Esophagus muscularis mucosa (tissue), 4 donors: ENCODE measurements around the gene SCP2. TPM values are rescaled to one million over a fixed set of nuclear protein-coding genes. Genes with fewer than 3 reads are reported as not detected.

Source experiments
- DNase-seq: peaks from one replicate; pipeline ENCODE4 v3.0.0-alpha.2; 2017; ENCODE audit errors: extremely low spot score
- H3K27ac ChIP-seq, 4 donors: fragments of 200-600 bp; sonication (generic); replicated peaks in 1 of 4; 1 replicate in 3 of 4; 2 replicates in 1 of 4; pipeline ENCODE4 v1.5.1; 2016 to 2019; ENCODE audit warnings: mild to moderate bottlenecking in 1 of 4
- H3K27me3 ChIP-seq, 4 donors: fragments of 200-600 bp; sonication (generic); one replicate each; pipeline versions ENCODE4 v1.5.1 to v1.6.0; 2016 to 2019
- H3K36me3 ChIP-seq, 4 donors: fragments of 200-600 bp; sonication (generic); one replicate each; pipeline ENCODE4 v1.5.1; 2016 to 2019
- H3K4me1 ChIP-seq, 4 donors: fragments of 200-600 bp; sonication (generic); one replicate each; pipeline ENCODE4 v1.5.1; 2016 to 2019
- H3K4me3 ChIP-seq, 4 donors: fragments of 200-600 bp; sonication (generic); 1 replicate in 2 of 4; 2 replicates in 2 of 4; pipeline ENCODE4 v1.5.1; 2016 to 2019; ENCODE audit warnings: mild to moderate bottlenecking in 4 of 4, moderate library complexity in 1 of 4
- H3K9me3 ChIP-seq, 4 donors: fragments of 200-600 bp; sonication (generic); 1 replicate in 3 of 4; 2 replicates in 1 of 4; pipeline ENCODE4 v1.5.1; 2016 to 2019
- EP300 ChIP-seq: sonication (generic); formaldehyde crosslinking; IDR thresholded peaks from one replicate; pipeline ENCODE4 v1.6.1; 2017; ENCODE audit warnings: antibody characterized with exemption
- POLR2A ChIP-seq: fragments of 450-650 bp; IDR thresholded peaks from one replicate; pipeline ENCODE4 v1.6.1; 2017; ENCODE audit warnings: antibody characterized with exemption, moderate library complexity, mild to moderate bottlenecking, low read depth
- POLR2AphosphoS5 ChIP-seq, 2 donors: sonication (generic); formaldehyde crosslinking; IDR thresholded peaks; one replicate each; pipeline ENCODE4 v1.6.1; 2017; ENCODE audit warnings: antibody characterized with exemption in 2 of 2
- WGBS: methylation state at CpG from one replicate; pipeline ENCODE4 v1.1.5; 2018; 5-methylcytosine and 5-hydroxymethylcytosine counted together
- intact Hi-C: fragments of 100-400 bp; cut with DNase I; formaldehyde crosslinking; loops from one replicate; pipeline ENCODE4 v1.15.1; 2023
- total RNA-seq, 4 donors: library from RNA; depleted of rRNA; stranded (reverse); fragments of >200 nt; gene quantifications; one replicate each; pipeline versions ENCODE4 v1.1.0 to v1.2.1, GENCODE V29; 2016
- TF ChIP-seq, protein P1 (sequence below), 3 experiments: fragments of 200-600 bp in 2 of 3; fragments of 450-650 bp in 1 of 3; sonication (generic) in 2 of 3; IDR thresholded peaks; one replicate each; pipeline ENCODE4 v1.5.1; 2017 to 2019; ENCODE audit warnings: antibody characterized with exemption in 3 of 3, mild to moderate bottlenecking in 2 of 3, moderate library complexity in 1 of 3

Gene SCP2
- total RNA-seq, 4 donors from 2014 or later, result 83.0 to 94.3 (median 92.1) TPM

DNA sequence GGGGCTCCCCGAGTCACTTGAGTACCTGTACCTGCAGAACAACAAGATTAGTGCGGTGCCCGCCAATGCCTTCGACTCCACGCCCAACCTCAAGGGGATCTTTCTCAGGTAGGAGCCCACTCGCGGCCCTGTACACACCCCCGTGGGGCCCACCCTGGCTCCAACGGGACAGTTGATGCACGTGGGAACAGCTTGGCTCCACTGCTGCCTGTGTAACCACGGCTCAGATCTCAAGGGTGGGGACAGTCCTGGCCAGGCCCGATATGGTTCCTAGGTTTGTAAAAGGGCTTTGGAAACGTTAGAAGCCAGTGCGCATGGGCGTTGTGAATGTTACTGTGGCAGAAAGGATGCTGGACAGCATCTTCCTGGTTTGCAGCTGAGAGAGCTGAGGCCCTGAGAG lies 153.7 kb downstream of the SCP2 start:
- intact Hi-C loops, result no loop called here
- DNase-seq, result no peak
- TF ChIP-seq EP300 (no peak), POLR2AphosphoS5 (IDR thresholded peaks at IDR 0.05) (no peak), POLR2A (no peak)
- TF ChIP-seq, protein P1, sequence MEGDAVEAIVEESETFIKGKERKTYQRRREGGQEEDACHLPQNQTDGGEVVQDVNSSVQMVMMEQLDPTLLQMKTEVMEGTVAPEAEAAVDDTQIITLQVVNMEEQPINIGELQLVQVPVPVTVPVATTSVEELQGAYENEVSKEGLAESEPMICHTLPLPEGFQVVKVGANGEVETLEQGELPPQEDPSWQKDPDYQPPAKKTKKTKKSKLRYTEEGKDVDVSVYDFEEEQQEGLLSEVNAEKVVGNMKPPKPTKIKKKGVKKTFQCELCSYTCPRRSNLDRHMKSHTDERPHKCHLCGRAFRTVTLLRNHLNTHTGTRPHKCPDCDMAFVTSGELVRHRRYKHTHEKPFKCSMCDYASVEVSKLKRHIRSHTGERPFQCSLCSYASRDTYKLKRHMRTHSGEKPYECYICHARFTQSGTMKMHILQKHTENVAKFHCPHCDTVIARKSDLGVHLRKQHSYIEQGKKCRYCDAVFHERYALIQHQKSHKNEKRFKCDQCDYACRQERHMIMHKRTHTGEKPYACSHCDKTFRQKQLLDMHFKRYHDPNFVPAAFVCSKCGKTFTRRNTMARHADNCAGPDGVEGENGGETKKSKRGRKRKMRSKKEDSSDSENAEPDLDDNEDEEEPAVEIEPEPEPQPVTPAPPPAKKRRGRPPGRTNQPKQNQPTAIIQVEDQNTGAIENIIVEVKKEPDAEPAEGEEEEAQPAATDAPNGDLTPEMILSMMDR (IDR thresholded peaks at IDR 0.05), result no peak
- 82% methylated on average over 8 of the region's 15 CpGs for WGBS
- no peak overlapping the region for H3K27ac ChIP-seq
- peaks cover 0 to 3% (median 0%) of the 10 kb centered on the region in 4 donors for H3K4me1 ChIP-seq
- no peak overlapping the region for H3K4me3 ChIP-seq
- H3K27me3 ChIP-seq, result no peaks in the 10 kb centered on the region
- H3K36me3 ChIP-seq, result peaks cover 0 to 42% (median 9%) of the 10 kb centered on the region in 4 donors
- no peaks in the 10 kb centered on the region for H3K9me3 ChIP-seq

DNA sequence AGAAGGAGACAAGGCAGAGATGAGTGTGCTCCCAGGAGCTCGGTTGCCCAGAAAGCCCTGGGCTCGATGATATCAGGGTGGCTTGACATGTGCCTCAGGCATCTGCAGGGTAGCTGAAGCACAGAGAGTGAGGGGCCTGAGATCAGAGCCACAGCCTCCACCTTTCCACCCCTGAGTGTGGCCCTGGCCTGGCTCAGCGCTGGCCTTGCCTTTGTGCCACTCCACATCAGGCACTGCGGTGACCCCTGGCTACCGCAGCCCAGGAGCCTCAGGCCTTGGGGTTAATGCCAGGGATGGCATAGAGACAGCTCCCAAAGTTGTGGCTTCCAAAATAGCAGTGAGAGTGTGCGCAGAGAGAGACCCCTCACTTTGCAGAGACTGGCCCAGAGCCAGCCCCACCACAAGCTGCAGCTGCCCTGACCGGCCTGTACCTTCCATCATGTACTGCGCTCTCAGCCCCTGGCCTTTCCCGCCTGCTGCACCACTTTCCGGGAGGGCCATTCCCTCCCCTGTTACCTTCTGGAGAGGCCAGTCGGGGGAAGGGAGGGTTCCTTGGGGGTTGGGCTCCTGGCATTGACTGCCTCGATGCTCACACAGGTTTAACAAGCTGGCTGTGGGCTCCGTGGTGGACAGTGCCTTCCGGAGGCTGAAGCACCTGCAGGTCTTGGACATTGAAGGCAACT lies 154.4 kb downstream of the SCP2 start:
- intact Hi-C loops, result no loop called here
- H3K4me3 ChIP-seq, result no peak overlapping the region
- H3K4me1 ChIP-seq, result peaks cover 0 to 10% (median 3%) of the 10 kb centered on the region in 4 donors
- DNase-seq, result no peak
- WGBS, result 90% methylated on average over 9 of the region's 14 CpGs
- H3K36me3 ChIP-seq, result peaks cover 0 to 42% (median 11%) of the 10 kb centered on the region in 4 donors
- no peak for TF ChIP-seq POLR2A
- TF ChIP-seq EP300, result no peak
- TF ChIP-seq, protein P1 (IDR thresholded peaks at IDR 0.05), result no peak
- TF ChIP-seq POLR2AphosphoS5 (IDR thresholded peaks at IDR 0.05), result no peak
- H3K27ac ChIP-seq, result no peak overlapping the region
- H3K27me3 ChIP-seq, result no peaks in the 10 kb centered on the region
- no peaks in the 10 kb centered on the region for H3K9me3 ChIP-seq

DNA sequence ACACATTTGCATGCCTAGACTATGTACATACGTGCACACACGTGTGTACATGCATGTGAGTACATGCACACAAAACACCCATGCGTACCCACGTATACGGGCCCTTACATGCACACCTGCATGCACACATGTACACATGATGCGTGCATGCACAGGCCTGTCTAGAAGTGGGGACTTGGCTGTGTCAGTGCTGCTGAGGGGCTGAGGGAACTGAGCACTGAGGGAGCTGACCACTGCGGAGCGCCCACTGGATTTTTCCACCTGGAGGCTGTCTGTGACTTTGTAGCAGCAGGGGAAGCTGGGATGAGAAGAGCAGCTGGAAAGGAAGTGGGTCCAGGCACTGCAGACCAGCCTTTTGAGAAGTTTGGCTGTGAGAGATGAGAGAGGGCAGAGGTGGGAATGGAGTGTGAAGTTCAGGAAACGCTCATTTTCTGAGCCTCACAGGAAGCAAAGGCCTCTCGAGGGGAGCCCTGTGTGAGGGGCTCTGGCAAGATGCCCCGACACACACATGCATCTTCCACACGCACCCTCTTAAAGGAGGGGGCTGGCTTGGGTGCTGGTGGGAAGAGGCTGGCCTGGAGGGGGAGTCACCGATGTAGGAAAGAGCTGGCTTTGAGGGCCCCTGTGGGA lies 155.9 kb downstream of the SCP2 start:
- Histone ChIP-seq H3K36me3 (peaks cover 0 to 38% (median 12%) of the 10 kb centered on the region in 4 donors), H3K27ac (no peak overlapping the region), H3K9me3 (no peaks in the 10 kb centered on the region), H3K4me1 (peaks cover 0 to 12% (median 5%) of the 10 kb centered on the region in 4 donors), H3K27me3 (no peaks in the 10 kb centered on the region), H3K4me3 (no peak overlapping the region)
- no peak for TF ChIP-seq POLR2AphosphoS5 (IDR thresholded peaks at IDR 0.05)
- TF ChIP-seq POLR2A, result no peak
- no peak for TF ChIP-seq EP300
- TF ChIP-seq, protein P1 (IDR thresholded peaks at IDR 0.05), result no peak
- intact Hi-C loops, result no loop called here
- 59% methylated on average over 6 of the region's 13 CpGs for WGBS
- DNase-seq, result no peak

DNA sequence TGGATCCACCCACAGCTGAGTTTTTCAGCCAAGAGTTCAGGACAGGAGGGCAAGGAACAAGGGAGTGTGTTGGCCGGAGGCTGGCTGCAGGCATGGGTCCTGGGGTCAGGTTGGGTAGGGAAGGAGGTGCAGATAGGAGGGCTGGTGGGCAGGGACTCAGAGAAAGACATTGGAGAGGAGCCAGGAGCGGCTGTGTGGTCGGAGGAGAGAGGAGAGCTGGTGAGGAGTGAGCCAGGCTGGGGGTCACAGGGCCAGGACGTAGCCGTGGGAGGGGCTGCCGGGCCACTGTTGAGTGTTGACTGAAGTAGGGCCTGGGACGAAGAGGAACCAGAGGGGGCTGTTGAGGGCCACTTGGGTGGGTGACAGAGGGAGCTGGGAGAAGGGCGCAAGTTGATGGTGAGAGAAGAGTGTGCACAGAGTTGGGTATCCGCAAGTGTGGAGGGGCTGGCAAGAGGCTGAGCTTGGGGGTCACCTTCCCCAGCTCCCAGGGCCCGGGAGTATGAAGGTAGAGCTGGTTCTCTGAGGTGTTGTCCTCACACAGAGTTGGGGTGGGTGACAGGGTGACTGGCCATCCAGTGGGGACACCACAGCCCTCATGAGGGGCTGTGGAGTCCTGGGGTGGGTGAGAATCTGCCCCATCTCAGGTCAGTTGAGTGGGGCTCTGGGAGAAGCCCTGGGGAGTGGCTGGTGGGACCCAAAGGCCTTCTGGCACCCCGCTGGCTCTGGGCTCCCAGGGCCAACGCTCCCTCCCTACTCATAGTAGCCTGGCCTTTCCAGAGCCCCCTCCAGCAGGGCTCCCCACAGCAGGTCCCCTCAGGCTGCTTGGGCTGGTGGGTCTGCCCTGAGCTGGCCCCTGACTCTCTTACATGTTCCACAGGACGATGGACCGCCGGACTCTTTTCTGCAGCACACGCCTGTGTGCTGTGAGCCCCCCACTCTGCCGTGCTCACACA lies 156.8 kb downstream of the SCP2 start:
- intact Hi-C loops, result no loop called here
- DNase-seq, result no peak
- H3K36me3 ChIP-seq, result peaks cover 0 to 34% (median 11%) of the 10 kb centered on the region in 4 donors
- 79% methylated on average over 16 of the region's 17 CpGs for WGBS
- TF ChIP-seq, protein P1 (IDR thresholded peaks at IDR 0.05), result no peak
- TF ChIP-seq POLR2A (no peak), EP300 (no peak), POLR2AphosphoS5 (IDR thresholded peaks at IDR 0.05) (no peak)
- H3K27ac ChIP-seq, result no peak overlapping the region
- H3K9me3 ChIP-seq, result no peaks in the 10 kb centered on the region
- peaks cover 0 to 16% (median 6%) of the 10 kb centered on the region in 4 donors for H3K4me1 ChIP-seq
- H3K4me3 ChIP-seq, result no peak overlapping the region
- H3K27me3 ChIP-seq, result no peaks in the 10 kb centered on the region
